Hematopoietic multipotent progenitor cell treated with erythropoietin and hydrocortisone succinate and interleukin-3 and kit ligand, for 6 days (in vitro differentiated cells): ENCODE results near the gene DYRK1A.
"Not testable (repeated sequence)": the region's sequence is repeated elsewhere in the genome, so short reads cannot be mapped to it uniquely, and the experiment has no call there.

Experiments used
- DNase-seq: peaks from one replicate; pipeline ENCODE4 v3.0.0-alpha.2; 2015

The DYRK1A gene

GRCh38 chr21:37531431-37531932 lies 164.9 kb downstream of the DYRK1A start:
- DNase-seq = no peak

DNA sequence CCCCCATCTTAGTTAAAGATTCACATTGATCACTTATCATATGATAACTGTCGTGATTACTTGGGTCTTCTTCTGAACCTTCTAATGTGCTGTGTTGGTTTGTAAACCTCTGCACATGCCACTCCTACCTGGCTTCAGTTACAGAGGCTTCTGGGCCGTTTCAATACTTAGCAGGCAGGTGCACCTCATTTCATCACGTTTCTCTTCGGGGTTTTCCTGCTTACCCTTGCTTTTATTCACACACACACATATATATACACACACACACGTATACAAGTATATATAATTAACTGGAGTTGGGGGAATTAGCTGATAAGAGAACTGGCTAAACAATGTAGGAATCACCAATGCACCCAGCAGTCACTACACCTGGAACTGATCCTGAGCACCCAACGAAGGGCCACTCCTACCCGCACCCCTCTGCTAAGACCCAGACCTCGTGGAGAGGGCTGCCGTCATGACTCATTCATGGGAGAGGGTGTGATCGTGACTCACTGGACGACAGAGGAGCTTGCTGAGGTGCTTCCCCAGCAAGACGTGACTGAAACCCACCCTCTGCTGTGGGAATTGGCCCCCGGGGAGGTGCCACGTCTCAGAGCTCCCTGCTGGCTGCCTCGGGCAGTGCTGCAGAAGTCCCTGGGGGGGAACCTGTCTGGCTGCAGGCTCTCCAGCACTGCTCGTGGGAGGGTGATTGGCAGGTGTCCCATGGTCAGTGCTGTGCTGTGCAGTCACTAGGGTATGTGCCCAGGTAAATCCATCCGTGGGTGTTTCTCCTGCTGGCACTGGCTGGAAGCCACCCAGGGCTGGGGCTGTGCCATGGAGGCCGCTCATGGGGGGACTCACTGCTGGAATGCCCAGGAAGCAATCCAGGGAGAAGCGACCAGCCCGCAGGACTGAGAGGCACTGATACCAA lies 166.6 kb downstream of the DYRK1A start:
- DNase-seq = no peak

GRCh38 chr21:37534431-37534830 lies 167.9 kb downstream of the DYRK1A start:
- no peak for DNase-seq

GRCh38 chr21:37535130-37535529 lies 168.6 kb downstream of the DYRK1A start:
- no peak for DNase-seq

DNA sequence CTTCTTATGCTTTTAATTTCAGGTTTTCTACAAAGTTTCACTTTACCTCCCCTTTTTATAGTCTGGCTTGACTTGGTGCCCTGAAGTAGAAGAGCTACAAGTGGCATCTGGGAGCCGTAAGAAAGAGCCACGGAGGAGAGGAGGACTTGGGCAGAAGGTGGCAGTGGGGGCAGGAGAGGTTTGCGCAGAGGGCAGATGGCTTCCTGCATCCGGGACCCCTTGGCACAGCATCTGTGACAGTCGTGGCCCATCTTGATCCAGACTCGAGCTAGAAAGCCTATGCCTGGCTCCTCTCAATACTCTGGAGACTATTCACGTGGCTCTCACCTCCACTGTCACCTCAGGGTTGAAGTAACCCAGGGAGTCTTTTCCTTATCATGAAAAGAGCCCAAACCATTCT lies 169.1 kb downstream of the DYRK1A start:
- DNase-seq = no peak

GRCh38 chr21:37536616-37537278 lies 170.2 kb downstream of the DYRK1A start:
- DNase-seq = no peak

GRCh38 chr21:37537391-37537996 lies 170.9 kb downstream of the DYRK1A start:
- no peak for DNase-seq

DNA sequence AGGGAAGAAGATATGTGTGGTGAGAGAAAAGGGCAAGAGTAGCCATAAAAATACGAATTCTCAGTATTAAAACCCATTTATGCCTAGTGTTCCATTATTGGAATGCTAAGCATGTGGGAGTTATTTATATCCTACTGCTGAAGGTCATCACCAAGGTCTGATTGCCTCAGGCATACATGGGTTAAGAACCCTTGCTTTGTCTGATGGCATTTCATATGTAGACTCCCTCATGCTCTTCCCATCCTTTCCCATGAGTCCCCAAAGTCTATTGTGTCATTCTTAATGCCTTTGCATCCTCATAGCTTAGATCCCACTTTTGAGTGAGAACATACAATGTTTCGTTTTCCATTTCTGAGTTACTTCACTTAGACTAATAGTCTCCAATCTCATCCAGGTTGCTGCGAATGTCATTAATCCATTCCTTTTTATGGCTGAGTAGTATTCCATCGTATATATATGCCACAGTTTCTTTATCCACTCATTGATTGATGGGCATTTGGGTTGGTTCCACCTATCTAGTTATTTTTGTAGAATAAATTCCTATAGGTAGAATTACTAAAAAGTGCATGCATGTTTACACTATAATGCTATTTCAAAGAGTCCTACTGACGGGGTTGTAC lies 172.5 kb downstream of the DYRK1A start:
- DNase-seq = no peak

- DNase-seq = not testable (repeated sequence)
These were observed 174.6 kb downstream of the DYRK1A start for GRCh38 chr21:37541128-37541527.

DNA sequence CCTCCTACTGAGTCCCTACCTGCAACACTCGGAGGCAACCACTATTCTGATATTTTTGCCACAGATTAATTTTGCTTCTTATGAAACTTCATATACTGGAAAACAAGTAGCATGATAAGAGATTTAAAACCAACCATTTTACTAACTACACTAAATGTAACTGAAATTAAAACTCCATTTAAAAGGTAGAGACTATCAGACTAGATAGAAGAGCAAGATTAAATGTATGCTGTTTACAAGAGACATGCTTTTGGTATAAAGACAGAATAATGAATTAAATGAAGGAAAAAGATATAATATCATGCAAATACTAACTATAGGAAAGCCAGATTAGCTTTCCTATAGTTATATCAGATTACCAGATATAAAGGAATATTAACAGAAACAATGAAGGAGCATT lies 175.9 kb downstream of the DYRK1A start:
- no peak for DNase-seq

GRCh38 chr21:37546299-37546908 lies 179.8 kb downstream of the DYRK1A start:
- no peak for DNase-seq

DNA sequence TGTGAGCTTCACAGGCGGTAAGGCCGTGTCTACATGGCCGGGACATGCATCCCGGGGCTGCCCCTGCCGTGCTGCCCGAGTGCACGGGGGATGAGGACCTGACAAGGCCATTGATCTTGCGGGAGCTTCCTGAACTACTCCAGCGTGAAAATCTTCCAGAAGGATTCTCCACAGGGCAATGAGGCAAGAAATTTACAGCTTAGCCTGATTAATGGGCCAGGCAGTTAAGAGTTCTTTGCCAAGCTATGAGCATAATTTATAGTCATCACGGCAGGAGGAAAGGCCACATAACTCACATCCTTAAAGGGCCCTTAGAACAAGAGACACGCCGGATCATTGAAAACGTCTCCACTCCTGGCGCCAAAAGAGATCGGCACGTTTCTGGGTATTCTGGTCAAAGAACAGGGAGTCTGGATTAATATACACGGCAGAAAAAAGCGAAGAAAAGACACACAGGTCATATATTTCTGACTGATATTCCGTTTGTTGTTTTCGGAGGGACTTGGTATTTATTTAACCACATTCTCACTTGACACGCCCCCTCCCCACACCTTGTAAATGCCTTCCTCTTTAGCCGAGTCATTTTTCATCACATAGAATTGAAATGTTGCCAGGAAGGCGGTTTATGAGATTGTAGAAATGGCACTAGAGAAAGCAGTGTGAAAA lies 180.5 kb downstream of the DYRK1A start:
- DNase-seq = peak; percentile 88

- DNase-seq = peak; percentile 51
These were observed 181.1 kb downstream of the DYRK1A start for GRCh38 chr21:37547615-37548200.

DNA sequence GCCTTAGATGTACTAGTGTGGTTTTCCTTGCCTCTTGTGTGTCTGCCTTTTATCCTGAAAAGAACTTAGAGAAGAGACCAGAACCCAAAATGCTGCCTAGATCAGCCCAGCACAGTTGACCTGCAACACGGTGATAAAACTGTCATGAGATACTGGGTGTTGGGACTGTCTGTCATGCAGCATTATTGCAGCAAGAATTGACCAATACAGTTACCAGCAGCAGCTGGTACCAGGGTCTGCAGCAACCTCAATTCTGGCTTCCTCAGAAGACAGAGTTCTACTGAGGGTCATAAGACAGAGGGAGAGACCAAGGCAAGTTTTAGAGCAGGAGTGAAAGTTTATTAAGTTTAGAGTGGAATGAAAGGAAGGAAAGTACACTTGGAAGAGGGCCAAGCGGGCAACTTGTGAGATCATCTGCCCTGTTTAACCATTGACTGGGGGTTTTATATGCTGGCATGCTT lies 182.0 kb downstream of the DYRK1A start:
- DNase-seq = peak; percentile 78

- DNase-seq = not testable (repeated sequence)
These were observed 183.2 kb downstream of the DYRK1A start for GRCh38 chr21:37549730-37550129.

GRCh38 chr21:37550157-37550556 lies 183.6 kb downstream of the DYRK1A start:
- DNase-seq = no peak

GRCh38 chr21:37550618-37551330 lies 184.2 kb downstream of the DYRK1A start:
- DNase-seq = no peak

DNA sequence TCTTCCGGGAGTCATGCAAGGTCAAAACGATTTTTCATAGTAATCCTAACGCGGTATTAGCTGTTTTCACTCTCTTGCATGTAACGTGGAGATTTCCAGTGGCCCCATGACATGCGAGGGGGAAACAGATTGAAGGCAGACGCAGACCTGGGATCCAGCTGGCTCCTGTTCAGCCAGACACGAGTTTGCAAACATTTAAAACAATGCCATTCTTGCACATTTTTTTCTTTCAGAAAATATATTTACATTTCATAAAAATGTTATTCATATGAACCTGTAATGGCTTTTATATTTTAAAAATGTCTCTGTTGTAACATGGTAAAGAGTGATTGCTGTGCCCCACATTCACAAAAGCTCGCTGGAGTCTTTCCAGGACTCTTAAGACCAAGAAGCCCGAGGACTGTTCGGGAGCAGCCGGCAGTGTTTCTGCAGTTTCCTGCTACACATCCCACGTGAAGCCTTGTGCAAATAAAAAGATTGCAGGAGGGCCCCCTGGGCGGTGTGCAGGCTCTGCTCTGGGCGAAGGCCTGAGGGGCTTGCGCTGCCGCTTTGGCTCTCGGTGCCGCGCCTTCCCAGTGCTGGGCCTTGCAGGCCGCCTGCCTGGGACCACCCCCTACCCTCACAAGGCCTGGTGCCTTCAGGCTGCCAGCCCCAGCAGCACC lies 184.9 kb downstream of the DYRK1A start:
- no peak for DNase-seq

DNA sequence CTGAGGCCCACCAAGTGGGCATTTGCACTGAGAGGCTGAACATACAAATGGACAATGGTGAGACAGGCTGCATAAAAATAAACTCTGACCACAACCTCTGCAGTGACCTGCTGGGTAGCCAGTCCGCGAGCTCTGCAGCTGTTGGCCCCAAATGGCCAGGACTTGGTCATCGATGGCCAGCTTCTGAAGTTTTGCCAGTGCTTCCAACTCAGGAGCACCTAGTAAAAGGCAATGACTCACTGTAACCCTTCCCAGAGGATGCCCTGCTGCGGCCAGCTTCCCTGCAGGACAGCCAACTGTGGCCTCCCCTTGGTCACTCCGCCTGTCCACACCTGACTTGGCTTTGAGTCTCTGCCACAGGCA lies 185.4 kb downstream of the DYRK1A start:
- no peak for DNase-seq

DNA sequence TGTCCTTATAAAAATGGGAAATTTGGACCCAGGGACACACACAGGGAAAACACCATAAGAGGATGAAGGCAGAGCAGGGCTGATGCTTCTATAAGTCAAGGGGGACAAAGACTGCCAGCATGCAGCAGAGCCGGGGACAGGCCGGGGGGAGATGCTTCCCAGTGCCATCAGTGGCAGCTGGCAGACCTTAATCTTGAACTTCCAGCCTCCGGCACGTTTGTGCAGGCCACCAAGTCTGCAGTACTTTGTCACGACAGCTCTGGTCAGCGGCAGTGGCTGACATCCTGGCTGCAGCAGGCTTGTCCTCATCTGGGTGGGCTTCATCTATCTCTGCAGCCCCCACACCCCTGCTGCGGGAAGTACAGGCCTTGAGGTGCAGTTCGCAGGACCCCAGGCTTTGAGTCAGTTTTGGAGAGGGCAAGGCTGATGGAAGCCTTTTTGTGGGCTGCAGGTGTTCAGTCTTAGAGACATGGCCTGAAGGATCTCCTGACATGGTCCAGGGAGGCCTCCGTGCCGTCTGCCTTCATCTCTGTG lies 186.0 kb downstream of the DYRK1A start:
- no peak for DNase-seq
